Transverse colon (tissue), 4 donors: Measurements from ENCODE around the gene PPP1R1B. TPM values are rescaled to one million over a fixed set of nuclear protein-coding genes. Genes with fewer than 3 reads are reported as not detected.

Source experiments
- DNase-seq: peaks from one replicate; pipeline ENCODE4 v3.0.0-alpha.2; 2019
- H3K27ac ChIP-seq, 4 donors: fragments of 200-600 bp; sonication (generic); 2 replicates each; pipeline ENCODE4 v1.5.1; 2016 to 2018; ENCODE audit warnings: inconsistent platforms in 4 of 4
- H3K27me3 ChIP-seq: fragments of 200-600 bp; sonication (generic); 2 replicates; pipeline ENCODE4 v1.5.1; 2017; ENCODE audit warnings: inconsistent platforms
- H3K36me3 ChIP-seq, 4 donors: fragments of 200-600 bp; sonication (generic); 2 replicates each; pipeline ENCODE4 v1.5.1; 2017 to 2019; ENCODE audit warnings: inconsistent platforms in 4 of 4
- H3K4me1 ChIP-seq, 4 donors: fragments of 200-600 bp; sonication (generic); 2 replicates each; pipeline ENCODE4 v1.5.1; 2017 to 2020; ENCODE audit warnings: inconsistent platforms in 4 of 4
- H3K4me3 ChIP-seq, 4 donors: fragments of 200-600 bp; sonication (generic); 1 replicate in 1 of 4; 2 replicates in 3 of 4; pipeline versions ENCODE4 v1.5.1 to v1.6.1; 2017 to 2019; ENCODE audit warnings: inconsistent platforms in 4 of 4
- H3K9me3 ChIP-seq, 2 donors: fragments of 200-600 bp; sonication (generic); 2 replicates each; pipeline ENCODE4 v1.5.1; 2017 to 2019; ENCODE audit warnings: inconsistent platforms in 2 of 2
- EP300 ChIP-seq: sonication (generic); formaldehyde crosslinking; IDR thresholded peaks from one replicate; pipeline ENCODE4 v1.6.1; 2017; ENCODE audit warnings: antibody characterized with exemption, low read depth
- POLR2A ChIP-seq: fragments of 450-650 bp; IDR thresholded peaks from one replicate; pipeline ENCODE4 v1.6.1; 2016; ENCODE audit warnings: antibody characterized with exemption, mild to moderate bottlenecking, moderate library complexity
- POLR2AphosphoS5 ChIP-seq, 3 donors: sonication (generic); formaldehyde crosslinking; IDR thresholded peaks; one replicate each; pipeline ENCODE4 v1.6.1; 2016; ENCODE audit warnings: antibody characterized with exemption in 3 of 3
- WGBS, 2 donors: methylation state at CpG; one replicate each; pipeline ENCODE4 v1.1.5; 2018; ENCODE audit warnings: low coverage in 1 of 2; 5-methylcytosine and 5-hydroxymethylcytosine counted together
- in situ Hi-C, 4 donors: fragments of 200-750 bp; cut with MboI; loops; one replicate each; pipeline versions ENCODE4 v1.15.0 to v1.15.1; 2017; ENCODE audit warnings: low sequenced_read_pairs in 3 of 4, low pct_ligation_motif_present in 1 of 4, low pct_unique_long_range_greater_than_20kb in 1 of 4
- intact Hi-C: fragments of 100-400 bp; cut with DNase I; formaldehyde crosslinking; loops from one replicate; pipeline ENCODE4 v1.15.1; 2023; ENCODE audit warnings: low total_unique reads
- total RNA-seq, 4 donors: library from RNA; depleted of rRNA; stranded (reverse); fragments of >200 nt; gene quantifications; one replicate each; pipeline ENCODE4 v1.1.0, GENCODE V29; 2016
- TF ChIP-seq, protein P1 (sequence below), 5 experiments: fragments of 200-600 bp in 3 of 5; fragments of 450-650 bp in 2 of 5; sonication (generic) in 3 of 5; IDR thresholded peaks; 1 replicate in 2 of 5; 2 replicates in 3 of 5; pipeline ENCODE4 v1.5.1; 2016 to 2017; ENCODE audit warnings: antibody characterized with exemption in 5 of 5, inconsistent platforms in 3 of 5, mild to moderate bottlenecking in 2 of 5, moderate library complexity in 1 of 5

PPP1R1B gene
- total RNA-seq, 4 donors from 2014 or later: 125 to 509 (median 223) TPM

DNA sequence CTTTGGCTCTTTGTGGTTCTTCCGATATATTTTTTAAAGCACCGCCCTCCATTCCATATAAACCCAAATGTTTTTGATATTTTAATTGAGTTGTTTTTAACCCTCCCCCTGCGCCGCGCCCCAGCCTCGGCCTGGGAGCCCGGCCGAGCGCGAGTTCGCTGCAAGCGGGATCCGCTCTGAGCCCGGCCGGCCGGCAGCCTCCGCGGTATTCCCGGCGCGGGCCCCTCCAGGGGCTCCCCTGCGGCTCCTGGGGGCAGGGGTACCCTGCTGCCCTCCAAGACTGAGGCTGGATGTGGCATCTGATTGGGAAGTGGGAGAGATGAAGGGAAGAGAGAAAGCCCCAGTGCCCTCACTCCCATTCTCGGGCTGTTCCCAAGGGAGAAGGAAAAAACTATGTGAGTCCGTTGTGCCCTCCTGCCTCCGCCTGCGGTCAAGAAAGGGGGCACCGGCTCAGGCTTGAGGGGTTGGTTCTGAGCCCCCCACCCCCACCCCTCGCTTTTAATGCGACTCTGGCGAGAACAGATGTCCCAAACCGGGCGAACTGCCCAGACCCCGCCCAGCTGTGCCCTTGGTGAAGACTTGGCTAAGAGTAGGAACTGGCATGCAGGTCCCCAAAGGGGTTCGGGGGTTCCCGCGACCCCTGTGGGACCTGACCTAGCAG, 27.6 kb upstream of the PPP1R1B start:
- no peak for TF ChIP-seq POLR2AphosphoS5 (IDR thresholded peaks at IDR 0.05)
- TF ChIP-seq POLR2A: no peak
- Histone ChIP-seq H3K4me3 (no peak overlapping the region), H3K4me1 (peaks cover 3 to 15% (median 12%) of the 10 kb centered on the region in 4 donors), H3K9me3 (no peaks in the 10 kb centered on the region), H3K36me3 (no peaks in the 10 kb centered on the region), H3K27ac (no peak overlapping the region), H3K27me3 (peaks cover 100% of the 10 kb centered on the region)
- intact Hi-C loops: loop anchor here (5.0 kb wide), 1 partner anchor 277 kb away; no protein-coding TSS in a partner anchor
- WGBS, 2 donors: 6 to 7% methylated on average over 3 to 31 of the region's 36 CpGs
- in situ Hi-C loops: no loop called here
- no peak for DNase-seq

DNA sequence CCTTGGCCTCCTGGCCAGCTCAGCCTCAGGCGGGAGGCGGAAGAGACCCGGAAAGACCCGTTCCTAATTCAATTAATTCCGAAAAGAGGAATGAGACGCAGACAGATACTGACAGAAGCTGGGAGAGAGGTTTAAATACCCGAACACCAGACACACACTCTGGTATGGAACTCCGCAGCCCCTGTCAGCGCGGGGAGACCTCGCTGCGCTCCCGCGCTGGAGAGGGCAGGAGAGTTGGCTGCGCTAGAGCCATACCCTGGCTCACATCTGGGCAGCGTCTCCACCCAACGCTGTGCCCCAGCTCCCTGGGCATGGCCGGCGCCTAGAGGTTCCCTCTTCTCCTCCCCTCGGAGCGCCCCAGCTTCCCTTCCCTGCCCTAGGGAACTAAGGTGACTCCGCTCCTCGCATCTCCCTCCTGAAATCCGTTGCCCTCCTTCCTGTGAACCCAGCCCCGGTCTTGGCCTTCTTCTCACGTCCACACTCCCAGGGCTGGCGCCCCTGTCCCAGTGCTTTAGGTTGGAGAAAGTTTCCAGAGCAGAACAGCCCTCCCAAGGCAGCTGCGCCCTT, 27.0 kb upstream of the PPP1R1B start:
- peaks cover 100% of the 10 kb centered on the region for H3K27me3 ChIP-seq
- intact Hi-C loops (loop anchor here (5.0 kb wide), 1 partner anchor 277 kb away; no protein-coding TSS in a partner anchor), in situ Hi-C loops (no loop called here)
- WGBS, 2 donors: 0 to 10% methylated on average over 3 to 28 of the region's 28 CpGs
- H3K4me1 ChIP-seq: peaks cover 3 to 16% (median 13%) of the 10 kb centered on the region in 4 donors
- no peak for DNase-seq
- no peak overlapping the region for H3K4me3 ChIP-seq
- H3K27ac ChIP-seq: no peak overlapping the region
- H3K9me3 ChIP-seq: no peaks in the 10 kb centered on the region
- TF ChIP-seq POLR2A: no peak
- no peak for TF ChIP-seq POLR2AphosphoS5 (IDR thresholded peaks at IDR 0.05)
- TF ChIP-seq, protein P1, sequence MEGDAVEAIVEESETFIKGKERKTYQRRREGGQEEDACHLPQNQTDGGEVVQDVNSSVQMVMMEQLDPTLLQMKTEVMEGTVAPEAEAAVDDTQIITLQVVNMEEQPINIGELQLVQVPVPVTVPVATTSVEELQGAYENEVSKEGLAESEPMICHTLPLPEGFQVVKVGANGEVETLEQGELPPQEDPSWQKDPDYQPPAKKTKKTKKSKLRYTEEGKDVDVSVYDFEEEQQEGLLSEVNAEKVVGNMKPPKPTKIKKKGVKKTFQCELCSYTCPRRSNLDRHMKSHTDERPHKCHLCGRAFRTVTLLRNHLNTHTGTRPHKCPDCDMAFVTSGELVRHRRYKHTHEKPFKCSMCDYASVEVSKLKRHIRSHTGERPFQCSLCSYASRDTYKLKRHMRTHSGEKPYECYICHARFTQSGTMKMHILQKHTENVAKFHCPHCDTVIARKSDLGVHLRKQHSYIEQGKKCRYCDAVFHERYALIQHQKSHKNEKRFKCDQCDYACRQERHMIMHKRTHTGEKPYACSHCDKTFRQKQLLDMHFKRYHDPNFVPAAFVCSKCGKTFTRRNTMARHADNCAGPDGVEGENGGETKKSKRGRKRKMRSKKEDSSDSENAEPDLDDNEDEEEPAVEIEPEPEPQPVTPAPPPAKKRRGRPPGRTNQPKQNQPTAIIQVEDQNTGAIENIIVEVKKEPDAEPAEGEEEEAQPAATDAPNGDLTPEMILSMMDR (IDR thresholded peaks at IDR 0.05): no peak
- TF ChIP-seq EP300: no peak
- H3K36me3 ChIP-seq: no peaks in the 10 kb centered on the region

DNA sequence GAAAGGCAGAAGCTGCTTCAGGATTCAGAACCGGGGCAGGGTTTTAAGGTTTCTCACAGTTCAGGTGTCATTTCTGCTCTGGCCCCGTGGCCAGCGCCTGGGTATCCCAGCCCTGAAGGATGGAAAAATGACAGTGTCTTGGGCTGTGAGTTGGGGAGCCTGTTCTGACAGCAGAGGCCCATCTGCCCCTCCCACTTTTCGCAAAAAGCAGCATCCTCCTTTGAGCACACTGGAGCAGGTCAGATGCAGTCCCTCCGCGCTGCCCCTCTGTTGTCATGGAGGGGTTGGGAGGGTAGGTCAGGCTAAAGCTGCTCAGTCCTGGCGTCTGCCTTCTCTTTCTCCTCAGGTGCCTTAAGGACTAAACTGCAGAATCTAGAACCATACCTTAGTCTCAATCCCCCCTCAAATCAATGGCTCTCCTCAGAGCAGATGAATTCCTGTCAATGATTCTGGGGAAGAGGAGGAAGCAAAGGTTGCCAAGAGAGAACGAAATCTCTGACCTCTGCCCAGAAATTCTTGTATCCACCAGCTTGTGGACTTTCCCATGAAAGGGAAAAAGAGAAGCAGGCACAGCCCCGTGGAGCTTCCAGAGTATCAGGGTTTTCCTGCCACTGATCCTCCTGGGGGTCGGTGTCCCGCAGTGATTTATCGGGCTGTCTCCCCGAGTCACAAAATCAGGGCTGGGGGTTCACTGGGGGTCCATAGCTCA, 26.3 kb upstream of the PPP1R1B start:
- WGBS, 2 donors: 0 to 9% methylated on average over 4 to 13 of the region's 13 CpGs
- Histone ChIP-seq H3K9me3 (no peaks in the 10 kb centered on the region), H3K36me3 (no peaks in the 10 kb centered on the region), H3K4me3 (no peak overlapping the region), H3K27ac (no peak overlapping the region), H3K27me3 (peaks cover 100% of the 10 kb centered on the region), H3K4me1 (peaks cover 10 to 23% (median 20%) of the 10 kb centered on the region in 4 donors)
- TF ChIP-seq EP300 (no peak), POLR2AphosphoS5 (IDR thresholded peaks at IDR 0.05) (no peak), POLR2A (no peak)
- TF ChIP-seq, protein P1 (IDR thresholded peaks at IDR 0.05): no peak
- in situ Hi-C loops: no loop called here
- DNase-seq: no peak
- intact Hi-C loops: no loop called here

DNA sequence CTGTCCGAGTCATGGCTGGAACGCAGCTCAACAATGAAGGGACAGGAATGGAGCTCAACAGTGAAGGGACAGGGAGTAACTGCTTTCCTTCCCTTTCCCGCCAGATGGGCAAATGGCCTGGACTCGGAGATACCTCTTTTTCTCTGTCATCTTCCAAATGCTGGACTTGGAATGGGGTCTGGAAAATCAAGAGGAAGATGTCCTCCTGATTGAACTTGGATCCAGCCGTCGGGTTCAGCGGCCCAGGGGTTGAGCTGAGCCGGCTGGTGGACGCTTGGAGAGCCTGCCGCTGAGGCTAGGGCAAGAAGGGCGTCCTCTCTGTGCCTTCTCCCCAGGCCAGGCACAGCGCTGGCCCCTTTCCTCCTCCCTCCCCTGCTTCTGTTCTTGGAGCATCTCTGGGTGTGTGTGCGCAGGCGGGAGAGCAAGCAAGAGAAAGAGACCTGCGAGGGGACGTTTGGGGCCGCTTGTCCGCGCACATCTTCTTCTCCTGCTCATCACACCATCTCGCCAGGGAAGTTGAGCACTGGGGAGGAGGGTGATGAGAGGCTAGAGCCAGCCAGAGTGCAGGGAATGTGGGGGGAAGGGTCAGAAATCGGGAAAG, 25.7 kb upstream of the PPP1R1B start:
- intact Hi-C loops (no loop called here), in situ Hi-C loops (no loop called here)
- DNase-seq: no peak
- TF ChIP-seq EP300 (no peak), POLR2A (no peak), POLR2AphosphoS5 (IDR thresholded peaks at IDR 0.05) (no peak)
- TF ChIP-seq, protein P1 (IDR thresholded peaks at IDR 0.05): no peak
- Histone ChIP-seq H3K27ac (no peak overlapping the region), H3K4me3 (no peak overlapping the region), H3K36me3 (no peaks in the 10 kb centered on the region), H3K4me1 (peaks cover 11 to 30% (median 26%) of the 10 kb centered on the region in 4 donors), H3K27me3 (peaks cover 100% of the 10 kb centered on the region), H3K9me3 (no peaks in the 10 kb centered on the region)
- 18 to 20% methylated on average over 9 to 19 of the region's 21 CpGs for WGBS, 2 donors
